Mesothelial cell of epicardium (in vitro differentiated cells): ENCODE data around the gene FAM114A2. TPM values are rescaled to one million over a fixed set of nuclear protein-coding genes. Genes with fewer than 3 reads are reported as not detected.

Experiments used
- DNase-seq, 2 experiments: peaks; one replicate each; pipeline ENCODE4 v3.0.0; 2021; ENCODE audit warnings: low spot score in 2 of 2; ENCODE audit not compliant: unreplicated experiment in 2 of 2
- H3K27ac Mint-ChIP-seq: 2 replicates; pipeline ENCODE4 v1.8.0; 2021; ENCODE audit warnings: mixed read lengths
- H3K27me3 Mint-ChIP-seq: 2 replicates; pipeline ENCODE4 v1.8.0; 2021; ENCODE audit warnings: low read depth, mixed read lengths
- H3K36me3 Mint-ChIP-seq: 2 replicates; pipeline ENCODE4 v1.8.0; 2021; ENCODE audit warnings: mixed read lengths
- H3K4me1 Mint-ChIP-seq: 2 replicates; pipeline ENCODE4 v1.8.0; 2021; ENCODE audit warnings: mixed read lengths
- H3K4me3 Mint-ChIP-seq: 2 replicates; pipeline ENCODE4 v1.8.0; 2021; ENCODE audit warnings: mild to moderate bottlenecking, moderate library complexity, mixed read lengths
- H3K9me3 Mint-ChIP-seq: 2 replicates; pipeline ENCODE4 v1.8.0; 2021; ENCODE audit warnings: mixed read lengths
- total RNA-seq: library from RNA; stranded (reverse); gene quantifications from 3 replicates; pipeline ENCODE4 v1.2.1, GENCODE V29; 2021
- TF ChIP-seq, protein P1 (sequence below): fragments of 200-600 bp; sonication (generic); IDR thresholded peaks from one replicate; pipeline ENCODE4 v1.5.0; 2021; ENCODE audit warnings: antibody characterized with exemption; ENCODE audit not compliant: unreplicated experiment

FAM114A2 gene
- total RNA-seq, 1 donor from 2014 or later = 29.2 TPM

DNA sequence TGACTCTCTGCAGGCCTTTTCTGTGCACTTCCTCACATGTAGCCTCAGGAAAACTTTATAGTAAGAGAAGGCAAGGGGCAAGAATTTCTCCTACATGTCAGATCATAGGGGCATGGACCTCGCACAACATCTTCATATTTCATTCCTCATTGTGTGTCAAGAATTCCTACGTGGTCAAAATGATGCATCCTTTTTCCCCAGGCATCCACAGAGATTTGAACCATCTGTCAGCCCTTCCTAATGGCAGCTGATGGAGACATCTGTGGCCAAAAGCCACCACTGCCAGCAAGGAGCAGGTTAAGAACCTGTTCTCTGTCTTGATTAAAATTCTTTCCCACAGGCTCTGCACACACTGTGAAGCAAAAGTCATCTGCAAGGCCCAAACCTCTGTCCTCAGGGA lies 42.5 kb upstream of the FAM114A2 start:
- TF ChIP-seq, protein P1, sequence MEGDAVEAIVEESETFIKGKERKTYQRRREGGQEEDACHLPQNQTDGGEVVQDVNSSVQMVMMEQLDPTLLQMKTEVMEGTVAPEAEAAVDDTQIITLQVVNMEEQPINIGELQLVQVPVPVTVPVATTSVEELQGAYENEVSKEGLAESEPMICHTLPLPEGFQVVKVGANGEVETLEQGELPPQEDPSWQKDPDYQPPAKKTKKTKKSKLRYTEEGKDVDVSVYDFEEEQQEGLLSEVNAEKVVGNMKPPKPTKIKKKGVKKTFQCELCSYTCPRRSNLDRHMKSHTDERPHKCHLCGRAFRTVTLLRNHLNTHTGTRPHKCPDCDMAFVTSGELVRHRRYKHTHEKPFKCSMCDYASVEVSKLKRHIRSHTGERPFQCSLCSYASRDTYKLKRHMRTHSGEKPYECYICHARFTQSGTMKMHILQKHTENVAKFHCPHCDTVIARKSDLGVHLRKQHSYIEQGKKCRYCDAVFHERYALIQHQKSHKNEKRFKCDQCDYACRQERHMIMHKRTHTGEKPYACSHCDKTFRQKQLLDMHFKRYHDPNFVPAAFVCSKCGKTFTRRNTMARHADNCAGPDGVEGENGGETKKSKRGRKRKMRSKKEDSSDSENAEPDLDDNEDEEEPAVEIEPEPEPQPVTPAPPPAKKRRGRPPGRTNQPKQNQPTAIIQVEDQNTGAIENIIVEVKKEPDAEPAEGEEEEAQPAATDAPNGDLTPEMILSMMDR = no peak
- H3K9me3 Mint-ChIP-seq = no peaks in the 10 kb centered on the region
- peaks cover 10% of the 10 kb centered on the region for H3K4me1 Mint-ChIP-seq
- no peaks in the 10 kb centered on the region for H3K36me3 Mint-ChIP-seq
- H3K27ac Mint-ChIP-seq = no peak overlapping the region
- DNase-seq = no peak
- peaks cover 4% of the 10 kb centered on the region for H3K27me3 Mint-ChIP-seq
- no peak overlapping the region for H3K4me3 Mint-ChIP-seq

DNA sequence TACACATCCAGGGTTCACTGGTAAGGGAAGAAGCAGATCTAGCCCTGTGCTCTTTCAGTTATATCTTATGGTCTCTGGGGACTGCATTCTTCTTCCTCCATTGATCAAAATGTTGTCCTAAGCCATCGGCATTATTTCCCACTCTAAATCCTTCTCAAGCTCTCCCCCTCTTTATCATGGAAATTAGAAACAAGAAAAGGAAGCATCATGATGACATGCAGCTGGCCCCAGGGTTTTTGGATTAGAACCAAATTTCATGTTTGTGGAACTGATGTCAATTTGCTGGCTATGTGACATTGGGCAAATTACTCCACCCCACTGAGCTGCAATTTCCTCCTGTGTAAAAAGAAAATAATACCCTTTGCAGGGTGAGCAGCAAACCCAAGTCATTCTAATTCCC lies 39.6 kb upstream of the FAM114A2 start:
- no peak overlapping the region for H3K4me3 Mint-ChIP-seq
- TF ChIP-seq, protein P1 = no peak

DNA sequence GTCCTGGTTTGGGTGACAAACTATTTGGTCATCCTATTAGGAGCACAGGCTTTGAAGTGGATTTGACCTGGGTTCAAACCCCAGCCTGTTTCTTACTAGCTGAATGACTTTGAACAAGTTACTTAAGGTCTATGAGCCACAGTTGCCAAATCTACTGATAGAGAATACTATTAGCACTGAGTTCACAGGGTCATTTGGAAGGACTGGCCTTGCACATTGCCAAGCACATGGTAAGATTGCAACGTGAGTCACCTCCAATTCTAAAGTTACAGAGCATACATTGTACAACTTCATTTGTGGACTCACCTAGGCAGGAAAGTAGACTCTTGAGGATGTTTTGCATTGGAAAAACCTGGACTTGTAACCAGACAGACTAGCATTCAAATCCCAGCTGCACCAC lies 39.0 kb upstream of the FAM114A2 start:
- no peak overlapping the region for H3K27ac Mint-ChIP-seq
- no peak for DNase-seq
- no peaks in the 10 kb centered on the region for H3K36me3 Mint-ChIP-seq
- no peaks in the 10 kb centered on the region for H3K9me3 Mint-ChIP-seq
- peaks cover 10% of the 10 kb centered on the region for H3K4me1 Mint-ChIP-seq
- TF ChIP-seq, protein P1 = no peak
- H3K27me3 Mint-ChIP-seq = peaks cover 4% of the 10 kb centered on the region
- H3K4me3 Mint-ChIP-seq = no peak overlapping the region

More for the DNA sequence above, 39.6 kb upstream of the FAM114A2 start:
- Mint-ChIP-seq H3K27me3 (peaks cover 4% of the 10 kb centered on the region), H3K36me3 (no peaks in the 10 kb centered on the region), H3K27ac (no peak overlapping the region), H3K9me3 (no peaks in the 10 kb centered on the region), H3K4me1 (peaks cover 10% of the 10 kb centered on the region)
- no peak for DNase-seq

DNA sequence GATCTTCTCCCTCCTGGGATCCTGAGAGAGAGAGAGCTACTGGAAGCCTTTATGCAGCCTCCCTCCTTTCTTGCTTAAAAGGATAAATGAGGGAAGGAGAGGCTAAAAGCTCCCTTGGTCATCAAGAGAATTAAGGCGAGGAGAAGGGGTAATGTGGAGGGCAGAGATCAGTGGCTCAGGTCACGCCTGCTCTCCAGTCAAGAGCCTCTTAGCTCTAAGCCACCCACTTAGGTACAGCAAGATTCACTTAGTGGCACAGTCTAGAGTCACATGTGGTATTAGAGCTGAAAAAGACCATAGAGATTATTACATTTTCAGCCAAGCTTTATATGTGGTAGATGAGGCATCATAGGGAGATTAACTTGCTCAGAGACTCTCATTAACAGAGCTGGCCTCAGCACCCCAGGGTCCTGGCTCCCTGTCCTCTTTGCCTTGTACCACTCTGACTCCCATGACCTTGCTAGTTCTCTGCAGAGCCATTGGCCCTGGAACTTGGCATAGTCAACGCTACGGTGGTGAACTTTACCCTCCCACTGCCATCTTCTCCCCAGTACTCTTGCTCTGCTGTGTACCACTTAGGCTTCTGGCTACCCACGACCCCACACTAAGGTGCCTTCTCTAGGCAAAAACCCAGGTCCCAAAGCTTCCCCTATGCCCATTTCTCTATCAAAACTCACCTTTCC lies 37.7 kb upstream of the FAM114A2 start:
- H3K4me3 Mint-ChIP-seq = no peak overlapping the region
- TF ChIP-seq, protein P1 = no peak
- DNase-seq = no peak
- no peak overlapping the region for H3K27ac Mint-ChIP-seq
- H3K4me1 Mint-ChIP-seq = peaks cover 10% of the 10 kb centered on the region
- H3K27me3 Mint-ChIP-seq = peaks cover 10% of the 10 kb centered on the region
- H3K36me3 Mint-ChIP-seq = no peaks in the 10 kb centered on the region
- no peaks in the 10 kb centered on the region for H3K9me3 Mint-ChIP-seq

DNA sequence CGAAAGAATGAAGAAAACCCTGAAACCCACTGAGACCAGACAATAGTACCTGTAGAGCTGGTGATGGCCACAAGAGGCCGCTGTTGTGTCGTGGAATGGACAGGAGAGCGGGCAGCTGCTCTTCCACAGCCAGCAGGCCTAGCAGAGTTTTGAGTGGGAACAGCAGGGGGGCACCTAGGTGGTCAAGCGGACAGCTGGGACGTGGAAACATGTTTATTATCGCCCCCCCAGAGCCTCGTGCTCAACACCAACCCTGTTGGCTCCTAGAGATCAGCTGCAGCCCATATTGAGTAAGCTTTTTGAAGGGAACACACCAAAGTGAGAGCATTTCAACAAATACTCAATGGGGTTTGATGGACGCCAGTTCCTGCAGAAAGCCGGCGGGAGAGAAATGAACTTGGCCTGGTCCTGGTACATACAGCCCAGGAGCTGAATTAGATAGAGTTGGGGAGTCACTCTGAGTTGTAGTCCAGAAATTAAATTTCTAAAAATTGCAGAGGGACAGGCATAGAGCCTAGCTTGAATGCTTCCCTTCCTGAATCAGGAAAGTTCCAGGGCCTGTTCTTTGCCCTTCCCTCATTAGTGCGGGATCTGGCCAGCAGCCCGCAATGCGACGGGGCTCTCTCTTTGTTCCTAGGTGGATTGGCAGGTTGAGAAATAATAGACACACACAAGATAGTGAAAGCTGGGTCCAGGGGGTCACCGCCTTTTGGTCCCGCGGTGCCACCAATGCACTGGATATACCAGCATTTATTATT lies 33.9 kb upstream of the FAM114A2 start:
- Mint-ChIP-seq H3K4me3 (no peak overlapping the region), H3K9me3 (peaks cover 10% of the 10 kb centered on the region), H3K36me3 (peaks cover 2% of the 10 kb centered on the region), H3K27me3 (peaks cover 14% of the 10 kb centered on the region), H3K27ac (no peak overlapping the region), H3K4me1 (peaks cover 3% of the 10 kb centered on the region)
- TF ChIP-seq, protein P1 = peak; percentile 94
- peak; percentile 79 to 89 for DNase-seq
